GM18505 (cell line): ENCODE data around the gene SNX8.

Experiments
- ATAC-seq: cut with Tn5 transposase; IDR thresholded peaks from one replicate; pipeline ENCODE4 v1.9.1; 2021; ENCODE audit not compliant: unreplicated experiment
- POLR2A ChIP-seq: IDR thresholded peaks from 4 replicates; pipeline ENCODE4 v1.6.1; 2011; ENCODE audit warnings: borderline replicate concordance; ENCODE audit not compliant: insufficient read depth, insufficient read length; ENCODE audit errors: extremely low read depth

SNX8 gene

DNA sequence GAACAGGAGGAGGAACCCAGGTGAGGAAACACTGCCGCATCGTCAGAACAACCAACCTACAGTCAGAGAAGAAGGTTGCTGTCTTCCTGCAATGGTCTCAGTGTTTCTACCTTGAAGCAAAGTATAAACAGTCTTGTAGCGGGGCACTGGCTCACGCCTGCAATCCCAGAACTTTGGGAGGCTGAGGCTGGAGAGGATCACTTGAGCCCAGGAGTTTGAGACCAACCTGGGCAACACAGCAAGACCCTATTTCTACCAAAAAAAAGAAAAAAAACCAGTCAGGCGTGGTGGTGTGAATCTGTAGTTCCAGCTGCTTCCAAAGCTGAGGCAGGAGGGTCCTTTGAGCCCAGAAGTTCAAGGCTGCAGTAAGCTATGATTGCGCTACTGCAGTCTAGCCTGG is 23.4 kb downstream of the SNX8 start:
- ATAC-seq = no peak
- no peak for TF ChIP-seq POLR2A

- no peak for ATAC-seq
- no peak for TF ChIP-seq POLR2A
These were observed 24.6 kb downstream of the SNX8 start for GRCh38 chr7:2289621-2290020.

DNA sequence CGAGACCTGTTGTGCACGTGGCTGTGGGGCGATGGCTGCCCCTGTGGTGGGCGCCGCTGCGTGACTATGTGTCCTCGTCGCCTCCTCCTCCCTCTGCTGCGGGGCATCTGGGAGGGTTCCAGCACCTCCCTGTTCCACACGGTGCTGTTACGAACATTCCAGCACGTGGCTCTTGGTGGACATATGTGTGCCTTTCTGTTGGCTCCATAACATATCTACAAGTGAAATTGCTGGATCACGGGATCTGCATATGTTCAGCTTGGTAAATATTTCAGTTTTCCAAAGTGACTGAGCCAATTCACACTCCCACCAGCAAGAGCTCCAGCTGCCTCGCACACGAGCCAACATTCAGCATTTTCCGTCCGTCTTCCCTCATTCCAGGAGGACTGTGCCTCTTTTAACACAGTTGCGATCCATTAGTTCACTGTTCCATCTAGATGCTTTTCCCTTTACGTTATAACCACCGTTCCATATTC is 25.1 kb downstream of the SNX8 start:
- no peak for TF ChIP-seq POLR2A
- ATAC-seq = no peak

DNA sequence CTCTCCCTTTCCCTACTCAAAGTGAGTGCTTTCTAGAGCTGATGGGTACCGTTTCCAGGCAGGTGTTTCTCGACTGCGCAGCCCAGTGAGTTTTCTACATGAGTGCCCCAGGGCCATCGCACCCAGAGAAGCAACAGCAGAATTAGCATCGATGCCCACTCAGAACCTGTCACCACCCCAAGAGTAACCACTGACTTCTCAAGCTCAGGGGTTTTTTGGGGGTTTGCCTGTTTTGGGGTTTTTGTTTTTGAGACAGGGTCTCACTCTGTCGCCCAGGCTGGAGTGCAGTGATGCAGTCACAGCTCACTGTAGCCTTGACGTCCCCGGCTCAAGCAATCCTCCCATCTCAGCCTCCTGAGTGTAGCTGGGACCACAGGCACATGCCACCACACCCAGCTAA is 25.7 kb downstream of the SNX8 start:
- ATAC-seq = peak; percentile 76

DNA sequence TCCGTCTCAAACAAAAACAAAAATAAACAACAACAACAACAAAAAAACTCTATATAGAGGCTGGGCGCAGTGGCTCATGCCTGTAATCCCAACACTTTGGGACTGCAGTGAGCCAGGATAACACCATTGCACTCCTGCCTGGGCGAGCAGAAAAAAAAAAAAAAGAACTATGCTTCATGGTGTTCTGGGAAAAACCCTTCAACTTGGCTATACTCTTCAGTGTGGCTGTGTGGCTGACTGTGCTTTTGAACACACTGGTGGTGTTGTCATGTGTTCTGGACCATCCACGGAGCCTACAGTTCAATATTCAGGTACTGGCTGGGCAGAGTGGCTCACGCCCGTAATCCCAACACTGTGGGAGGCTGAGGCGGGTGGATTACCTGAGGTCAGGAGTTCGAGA is 26.5 kb downstream of the SNX8 start:
- ATAC-seq = no peak

More for the DNA sequence above, 25.7 kb downstream of the SNX8 start:
- peak; percentile 13 for TF ChIP-seq POLR2A

GRCh38 chr7:2283074-2283473 is 31.2 kb downstream of the SNX8 start:
- TF ChIP-seq POLR2A = peak; percentile 21
- ATAC-seq = no peak

More for the DNA sequence above, 26.5 kb downstream of the SNX8 start:
- peak; percentile 3 for TF ChIP-seq POLR2A

DNA sequence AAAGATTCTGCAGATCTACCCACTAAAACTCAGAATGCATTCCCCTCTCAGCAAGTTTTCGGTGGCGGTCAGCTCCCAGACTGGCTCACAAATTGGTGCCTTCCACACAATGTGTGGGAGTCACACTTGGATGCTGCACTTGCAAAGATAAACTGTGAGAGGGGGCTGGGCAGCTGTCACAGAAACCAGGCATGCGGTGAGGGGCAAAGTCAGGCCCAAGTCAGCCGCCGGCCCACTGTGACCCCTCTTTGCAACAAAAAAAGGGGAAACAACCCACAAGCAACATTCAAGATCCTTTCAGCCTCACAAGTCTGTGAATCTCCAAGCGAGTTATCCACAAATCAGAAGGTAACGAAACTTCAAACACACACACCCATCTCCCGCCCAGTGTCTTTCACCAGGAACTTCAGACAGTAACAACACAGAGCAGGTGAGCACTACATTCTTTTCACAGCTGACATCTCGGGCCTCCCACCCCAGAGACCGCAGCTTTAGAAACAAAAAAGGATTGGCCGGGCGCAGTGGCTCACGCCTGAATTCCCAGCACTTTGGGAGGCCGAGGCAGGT is 32.0 kb downstream of the SNX8 start:
- ATAC-seq = no peak

GRCh38 chr7:2281541-2281940 is 32.7 kb downstream of the SNX8 start:
- no peak for ATAC-seq
- no peak for TF ChIP-seq POLR2A

More for the DNA sequence above, 32.0 kb downstream of the SNX8 start:
- TF ChIP-seq POLR2A = no peak

- TF ChIP-seq POLR2A = no peak
- no peak for ATAC-seq
These were observed 33.8 kb downstream of the SNX8 start for GRCh38 chr7:2280424-2280823.

- ATAC-seq = no peak
- TF ChIP-seq POLR2A = no peak
These were observed 34.3 kb downstream of the SNX8 start for GRCh38 chr7:2279896-2280295.

GRCh38 chr7:2278026-2278425 is 36.2 kb downstream of the SNX8 start:
- TF ChIP-seq POLR2A = no peak
- ATAC-seq = no peak

DNA sequence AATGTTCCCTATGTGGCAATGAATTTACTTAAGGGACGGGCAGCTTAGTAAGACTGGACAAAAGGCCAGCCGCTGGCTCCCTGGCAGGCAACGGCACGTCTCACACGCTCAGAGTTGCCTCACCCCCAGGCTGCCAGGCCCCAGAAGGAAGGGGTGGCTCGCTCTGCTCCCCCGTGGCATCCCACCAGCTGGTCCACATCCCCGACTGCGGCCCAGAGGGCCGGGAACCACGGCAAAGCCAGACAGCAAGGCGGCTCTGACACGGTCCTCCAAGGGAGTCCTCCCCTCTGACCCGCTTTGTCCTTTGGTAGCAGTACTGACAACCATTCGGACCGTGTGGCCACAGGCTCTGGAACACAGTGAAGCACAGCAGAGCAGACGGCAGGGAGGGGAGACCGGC is 38.1 kb downstream of the SNX8 start:
- no peak for TF ChIP-seq POLR2A
- ATAC-seq = no peak

- ATAC-seq = no peak
- no peak for TF ChIP-seq POLR2A
These were observed 39.1 kb downstream of the SNX8 start for GRCh38 chr7:2275101-2275500.

GRCh38 chr7:2274666-2275065 is 39.6 kb downstream of the SNX8 start:
- ATAC-seq = no peak
- TF ChIP-seq POLR2A = no peak

DNA sequence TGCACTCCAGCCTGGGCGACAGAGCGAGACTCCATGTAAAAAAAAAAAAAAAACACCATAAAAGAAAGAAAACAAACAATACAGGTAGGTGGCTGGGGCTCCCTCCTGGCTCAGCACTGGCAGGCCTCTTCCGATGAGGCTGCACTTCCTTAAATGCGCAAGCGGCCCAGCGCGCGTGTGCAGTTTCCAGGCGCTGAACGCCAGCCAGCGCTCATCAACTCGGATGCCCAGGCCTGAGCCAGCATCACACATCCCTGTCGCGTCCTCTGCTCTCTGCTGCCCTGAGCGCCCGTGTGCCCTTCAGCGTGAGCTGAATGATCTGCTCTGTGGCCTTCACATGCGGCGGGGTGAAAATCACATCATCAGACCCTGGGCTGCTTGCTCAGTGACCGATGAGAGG is 40.4 kb downstream of the SNX8 start:
- no peak for TF ChIP-seq POLR2A
- no peak for ATAC-seq
